HEK293 (cell line): Measurements from ENCODE around the gene DYDC2.

ENCODE experiments used
- CTCF ChIA-PET: fragments of 350-600 bp; formaldehyde crosslinking; extraction: SDS; loops from one replicate; lab custom pipeline; 2021; ENCODE audit warnings: antibody characterized with exemption; lab: Yijun Ruan, JAX
- POLR2A ChIA-PET: fragments of 300-600 bp; formaldehyde crosslinking; extraction: SDS; loops from one replicate; lab custom pipeline; 2020; ENCODE audit warnings: antibody characterized with exemption, inconsistent platforms; lab: Yijun Ruan, JAX
- H3K27ac ChIP-seq: fragments of 200-500 bp; sonication (Bioruptor generic); 2 replicates; pipeline ENCODE4 v1.5.1; 2014; ENCODE audit warnings: low read depth, low read length, control low read depth, inconsistent platforms; ENCODE audit errors: extremely low read depth
- H3K36me3 ChIP-seq, 2 experiments: fragments of 200-500 bp in 1 of 2; sonication (Bioruptor generic) in 1 of 2; 1 replicate in 1 of 2; 2 replicates in 1 of 2; pipeline ENCODE4 v1.5.1; 2014 to 2017; ENCODE audit warnings: inconsistent platforms in 2 of 2, low read length in 2 of 2; ENCODE audit not compliant: control insufficient read depth in 2 of 2, insufficient read depth in 1 of 2
- H3K4me1 ChIP-seq: fragments of 200-500 bp; sonication (Bioruptor generic); 2 replicates; pipeline ENCODE4 v1.5.1; 2014; ENCODE audit warnings: mild to moderate bottlenecking, low read length, inconsistent platforms; ENCODE audit not compliant: control insufficient read depth, insufficient read depth
- H3K4me3 ChIP-seq: 2 replicates; pipeline ENCODE4 v1.5.1; 2011; ENCODE audit warnings: low read depth, mild to moderate bottlenecking, control low read depth, low read length, moderate library complexity
- H3K9me3 ChIP-seq: fragments of 200-500 bp; sonication (Bioruptor generic); 2 replicates; pipeline ENCODE4 v1.5.1; 2014; ENCODE audit warnings: low read depth, low read length, inconsistent platforms; ENCODE audit not compliant: control insufficient read depth, insufficient read depth
- EGR2 ChIP-seq: fragments of 450-650 bp; formaldehyde crosslinking; IDR thresholded peaks from 2 replicates; pipeline ENCODE4 v1.5.1; 2016; ENCODE audit warnings: low read depth, missing biosample characterization, missing genetic modification characterization
- GLIS2 ChIP-seq: fragments of 450-650 bp; formaldehyde crosslinking; IDR thresholded peaks from 2 replicates; pipeline ENCODE4 v1.5.1; 2016; ENCODE audit warnings: missing biosample characterization, missing genetic modification characterization
- ZBTB26 ChIP-seq: fragments of 450-650 bp; formaldehyde crosslinking; optimal IDR thresholded peaks from 2 replicates; pipeline ENCODE3; 2016; ENCODE audit warnings: missing biosample characterization, mild to moderate bottlenecking, missing genetic modification characterization
- ZBTB48 ChIP-seq: fragments of 450-650 bp; formaldehyde crosslinking; IDR thresholded peaks from 2 replicates; pipeline ENCODE4 v1.5.1; 2016; ENCODE audit warnings: missing biosample characterization, missing genetic modification characterization
- ZEB2 ChIP-seq: fragments of 450-650 bp; formaldehyde crosslinking; IDR thresholded peaks from 2 replicates; pipeline ENCODE4 v1.5.1; 2016; ENCODE audit warnings: missing biosample characterization, missing genetic modification characterization
- ZNF324 ChIP-seq: fragments of 450-650 bp; formaldehyde crosslinking; IDR thresholded peaks from 2 replicates; pipeline ENCODE4 v1.5.1; 2016; ENCODE audit warnings: missing biosample characterization, missing genetic modification characterization
- ZNF398 ChIP-seq: fragments of 450-650 bp; formaldehyde crosslinking; IDR thresholded peaks from 2 replicates; pipeline ENCODE4 v1.5.1; 2017; ENCODE audit warnings: missing biosample characterization, missing genetic modification characterization
- ZNF548 ChIP-seq: fragments of 450-650 bp; formaldehyde crosslinking; IDR thresholded peaks from 2 replicates; pipeline ENCODE4 v1.5.1; 2016; ENCODE audit warnings: missing biosample characterization, missing genetic modification characterization
- ZNF600 ChIP-seq: fragments of 450-650 bp; formaldehyde crosslinking; IDR thresholded peaks from 2 replicates; pipeline ENCODE4 v1.5.1; 2016; ENCODE audit warnings: missing biosample characterization, missing genetic modification characterization
- ZNF692 ChIP-seq: fragments of 450-650 bp; formaldehyde crosslinking; IDR thresholded peaks from 2 replicates; pipeline ENCODE4 v1.5.1; 2016; ENCODE audit warnings: missing biosample characterization, missing genetic modification characterization
- TF ChIP-seq, protein P1 (sequence below): fragments of 450-650 bp; formaldehyde crosslinking; IDR thresholded peaks from 2 replicates; pipeline ENCODE4 v1.5.1; 2017; ENCODE audit warnings: missing biosample characterization, mild to moderate bottlenecking, missing genetic modification characterization, moderate library complexity
- TF ChIP-seq, protein P2 (sequence below): fragments of 450-650 bp; formaldehyde crosslinking; IDR thresholded peaks from 2 replicates; pipeline ENCODE4 v1.5.1; 2016; ENCODE audit warnings: missing biosample characterization, missing genetic modification characterization
- TF ChIP-seq, protein P3 (sequence below): fragments of 450-650 bp; formaldehyde crosslinking; IDR thresholded peaks from 2 replicates; pipeline ENCODE4 v1.5.1; 2017; ENCODE audit warnings: missing biosample characterization, missing genetic modification characterization

Gene DYDC2

DNA sequence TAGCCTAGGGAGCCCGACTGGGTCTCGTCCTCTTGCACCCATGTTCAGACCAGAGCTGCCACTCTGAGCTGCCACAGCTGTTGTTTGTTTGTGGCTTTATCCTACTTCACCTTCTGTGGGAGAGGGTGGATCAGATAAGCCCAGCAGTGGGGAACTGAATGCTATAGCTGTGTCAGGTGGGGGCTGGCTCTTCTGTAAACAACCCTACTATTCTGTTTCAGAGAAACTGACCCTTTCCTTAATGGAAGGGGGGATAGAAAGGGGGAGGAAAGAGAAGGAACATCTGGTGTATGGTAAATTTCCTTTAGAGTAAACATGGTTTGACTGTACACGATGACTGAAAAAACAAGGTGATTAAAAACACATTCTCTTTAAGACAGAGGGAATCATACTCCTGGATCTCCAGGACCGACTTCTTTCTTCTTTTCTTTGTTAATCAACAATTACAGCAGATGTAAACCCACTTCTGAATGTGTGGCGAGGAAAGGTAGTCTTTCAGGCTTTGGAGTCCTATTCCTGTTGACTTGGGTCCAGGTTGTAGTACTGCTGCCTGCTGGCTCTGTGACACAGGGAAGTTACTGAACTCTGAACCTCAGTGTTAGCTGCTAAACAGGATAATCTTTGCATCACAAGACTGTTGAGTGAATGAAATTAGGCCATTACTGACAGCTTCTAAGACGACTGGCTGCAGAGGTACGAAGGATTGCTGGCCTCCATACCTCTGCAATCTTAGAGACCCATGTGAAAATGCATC is 57.7 kb downstream of the DYDC2 start (continued):
- TF ChIP-seq ZNF548 (tag by site-specific recombination), result no peak

- POLR2A ChIA-PET, result no interaction called here
- CTCF ChIA-PET, result no interaction called here
Observed at GRCh38 chr10:80415734-80416478, 59.3 kb downstream of the DYDC2 start.

GRCh38 chr10:80416479-80417098 is 60.0 kb downstream of the DYDC2 start:
- Histone ChIP-seq H3K4me1 (peaks cover 46% of the 10 kb centered on the region), H3K4me3 (no peak overlapping the region), H3K36me3 (peaks cover 3 to 24% of the 10 kb centered on the region in 2 experiments; a peak in 2 of 3 replicates), H3K27ac (peak overlapping the region; percentile 54), H3K9me3 (no peaks in the 10 kb centered on the region)
- ChIA-PET CTCF (interaction anchor here (0.5 kb wide), 1 partner anchor 212 kb away, joined by 3 read pairs; no protein-coding TSS in a partner anchor), POLR2A (no interaction called here)
- TF ChIP-seq, protein P1, sequence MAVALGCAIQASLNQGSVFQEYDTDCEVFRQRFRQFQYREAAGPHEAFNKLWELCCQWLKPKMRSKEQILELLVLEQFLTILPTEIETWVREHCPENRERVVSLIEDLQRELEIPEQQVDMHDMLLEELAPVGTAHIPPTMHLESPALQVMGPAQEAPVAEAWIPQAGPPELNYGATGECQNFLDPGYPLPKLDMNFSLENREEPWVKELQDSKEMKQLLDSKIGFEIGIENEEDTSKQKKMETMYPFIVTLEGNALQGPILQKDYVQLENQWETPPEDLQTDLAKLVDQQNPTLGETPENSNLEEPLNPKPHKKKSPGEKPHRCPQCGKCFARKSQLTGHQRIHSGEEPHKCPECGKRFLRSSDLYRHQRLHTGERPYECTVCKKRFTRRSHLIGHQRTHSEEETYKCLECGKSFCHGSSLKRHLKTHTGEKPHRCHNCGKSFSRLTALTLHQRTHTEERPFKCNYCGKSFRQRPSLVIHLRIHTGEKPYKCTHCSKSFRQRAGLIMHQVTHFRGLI (tag by site-specific recombination), result peak; percentile 97
- TF ChIP-seq, protein P2, sequence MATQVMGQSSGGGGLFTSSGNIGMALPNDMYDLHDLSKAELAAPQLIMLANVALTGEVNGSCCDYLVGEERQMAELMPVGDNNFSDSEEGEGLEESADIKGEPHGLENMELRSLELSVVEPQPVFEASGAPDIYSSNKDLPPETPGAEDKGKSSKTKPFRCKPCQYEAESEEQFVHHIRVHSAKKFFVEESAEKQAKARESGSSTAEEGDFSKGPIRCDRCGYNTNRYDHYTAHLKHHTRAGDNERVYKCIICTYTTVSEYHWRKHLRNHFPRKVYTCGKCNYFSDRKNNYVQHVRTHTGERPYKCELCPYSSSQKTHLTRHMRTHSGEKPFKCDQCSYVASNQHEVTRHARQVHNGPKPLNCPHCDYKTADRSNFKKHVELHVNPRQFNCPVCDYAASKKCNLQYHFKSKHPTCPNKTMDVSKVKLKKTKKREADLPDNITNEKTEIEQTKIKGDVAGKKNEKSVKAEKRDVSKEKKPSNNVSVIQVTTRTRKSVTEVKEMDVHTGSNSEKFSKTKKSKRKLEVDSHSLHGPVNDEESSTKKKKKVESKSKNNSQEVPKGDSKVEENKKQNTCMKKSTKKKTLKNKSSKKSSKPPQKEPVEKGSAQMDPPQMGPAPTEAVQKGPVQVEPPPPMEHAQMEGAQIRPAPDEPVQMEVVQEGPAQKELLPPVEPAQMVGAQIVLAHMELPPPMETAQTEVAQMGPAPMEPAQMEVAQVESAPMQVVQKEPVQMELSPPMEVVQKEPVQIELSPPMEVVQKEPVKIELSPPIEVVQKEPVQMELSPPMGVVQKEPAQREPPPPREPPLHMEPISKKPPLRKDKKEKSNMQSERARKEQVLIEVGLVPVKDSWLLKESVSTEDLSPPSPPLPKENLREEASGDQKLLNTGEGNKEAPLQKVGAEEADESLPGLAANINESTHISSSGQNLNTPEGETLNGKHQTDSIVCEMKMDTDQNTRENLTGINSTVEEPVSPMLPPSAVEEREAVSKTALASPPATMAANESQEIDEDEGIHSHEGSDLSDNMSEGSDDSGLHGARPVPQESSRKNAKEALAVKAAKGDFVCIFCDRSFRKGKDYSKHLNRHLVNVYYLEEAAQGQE (tag by site-specific recombination), result no peak
- TF ChIP-seq GLIS2 (tag by site-specific recombination) (peak; percentile 48; the same call in 1 of the 2 replicates), ZBTB48 (tag by site-specific recombination) (no peak), ZNF324 (no peak), ZNF692 (tag by site-specific recombination) (peak; percentile 88), EGR2 (peak; percentile 29; the same call in 1 of the 2 replicates), ZNF600 (tag by site-specific recombination) (peak; percentile 76), ZBTB26 (tag by site-specific recombination) (peak; percentile 25)
- TF ChIP-seq, protein P3, sequence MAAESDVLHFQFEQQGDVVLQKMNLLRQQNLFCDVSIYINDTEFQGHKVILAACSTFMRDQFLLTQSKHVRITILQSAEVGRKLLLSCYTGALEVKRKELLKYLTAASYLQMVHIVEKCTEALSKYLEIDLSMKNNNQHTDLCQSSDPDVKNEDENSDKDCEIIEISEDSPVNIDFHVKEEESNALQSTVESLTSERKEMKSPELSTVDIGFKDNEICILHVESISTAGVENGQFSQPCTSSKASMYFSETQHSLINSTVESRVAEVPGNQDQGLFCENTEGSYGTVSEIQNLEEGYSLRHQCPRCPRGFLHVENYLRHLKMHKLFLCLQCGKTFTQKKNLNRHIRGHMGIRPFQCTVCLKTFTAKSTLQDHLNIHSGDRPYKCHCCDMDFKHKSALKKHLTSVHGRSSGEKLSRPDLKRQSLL (tag by site-specific recombination), result no peak

More at GRCh38 chr10:80415734-80416478, 59.3 kb downstream of the DYDC2 start:
- Histone ChIP-seq H3K9me3 (no peaks in the 10 kb centered on the region), H3K36me3 (peaks cover 0 to 18% of the 10 kb centered on the region in 2 experiments; a peak in 2 of 3 replicates), H3K4me1 (peaks cover 52% of the 10 kb centered on the region), H3K4me3 (no peak overlapping the region), H3K27ac (peak overlapping the region; percentile 54)
- TF ChIP-seq ZNF398 (tag by site-specific recombination), result no peak
- 0 out of 2 replicates have a peak, but pooled peaks have one; percentile 35 for TF ChIP-seq ZEB2
